Cardiac fibroblast (primary cell): Measurements from ENCODE around the gene PARVB.

Experiments used
- DNase-seq, 2 donors: peaks; one replicate each; pipeline versions ENCODE4 v3.0.0 to v3.0.0-alpha.2; 2010; ENCODE audit warnings: low read depth in 2 of 2
- H3K4me3 ChIP-seq, 2 donors: replicated peaks in 1 of 2; 1 replicate in 1 of 2; 2 replicates in 1 of 2; pipeline ENCODE4 v1.5.1; 2011; ENCODE audit warnings: low read depth in 2 of 2, low read length in 2 of 2, mild to moderate bottlenecking in 2 of 2, moderate library complexity in 1 of 2
- TF ChIP-seq, protein P1 (sequence below): IDR thresholded peaks from one replicate; pipeline ENCODE4 v1.5.1; 2011; ENCODE audit warnings: low read depth, mild to moderate bottlenecking, low read length, inconsistent platforms

The PARVB gene

DNA sequence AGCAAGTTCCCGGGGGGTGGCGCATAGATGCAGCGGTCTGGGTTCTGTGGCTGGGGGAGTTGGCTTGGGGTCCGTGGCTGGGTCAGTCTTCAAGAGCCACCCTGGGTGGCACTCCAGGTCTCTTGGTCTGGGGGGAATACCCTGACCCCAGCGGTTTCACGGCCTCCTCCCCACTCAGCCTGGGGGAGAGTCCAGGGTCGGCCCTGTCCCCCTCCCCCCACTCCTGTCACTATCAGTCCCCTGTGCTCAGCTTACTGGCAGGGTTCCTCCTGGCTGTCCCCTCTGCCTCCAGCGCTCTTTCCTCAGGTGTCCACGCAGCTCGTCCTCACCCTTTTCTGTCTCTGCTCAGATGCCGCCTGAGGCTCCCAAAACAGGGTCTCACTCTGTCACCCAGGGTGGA is 88.1 kb downstream of the PARVB start:
- DNase-seq, result no peak
- TF ChIP-seq, protein P1, sequence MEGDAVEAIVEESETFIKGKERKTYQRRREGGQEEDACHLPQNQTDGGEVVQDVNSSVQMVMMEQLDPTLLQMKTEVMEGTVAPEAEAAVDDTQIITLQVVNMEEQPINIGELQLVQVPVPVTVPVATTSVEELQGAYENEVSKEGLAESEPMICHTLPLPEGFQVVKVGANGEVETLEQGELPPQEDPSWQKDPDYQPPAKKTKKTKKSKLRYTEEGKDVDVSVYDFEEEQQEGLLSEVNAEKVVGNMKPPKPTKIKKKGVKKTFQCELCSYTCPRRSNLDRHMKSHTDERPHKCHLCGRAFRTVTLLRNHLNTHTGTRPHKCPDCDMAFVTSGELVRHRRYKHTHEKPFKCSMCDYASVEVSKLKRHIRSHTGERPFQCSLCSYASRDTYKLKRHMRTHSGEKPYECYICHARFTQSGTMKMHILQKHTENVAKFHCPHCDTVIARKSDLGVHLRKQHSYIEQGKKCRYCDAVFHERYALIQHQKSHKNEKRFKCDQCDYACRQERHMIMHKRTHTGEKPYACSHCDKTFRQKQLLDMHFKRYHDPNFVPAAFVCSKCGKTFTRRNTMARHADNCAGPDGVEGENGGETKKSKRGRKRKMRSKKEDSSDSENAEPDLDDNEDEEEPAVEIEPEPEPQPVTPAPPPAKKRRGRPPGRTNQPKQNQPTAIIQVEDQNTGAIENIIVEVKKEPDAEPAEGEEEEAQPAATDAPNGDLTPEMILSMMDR, result no peak
- H3K4me3 ChIP-seq, result no peak overlapping the region

DNA sequence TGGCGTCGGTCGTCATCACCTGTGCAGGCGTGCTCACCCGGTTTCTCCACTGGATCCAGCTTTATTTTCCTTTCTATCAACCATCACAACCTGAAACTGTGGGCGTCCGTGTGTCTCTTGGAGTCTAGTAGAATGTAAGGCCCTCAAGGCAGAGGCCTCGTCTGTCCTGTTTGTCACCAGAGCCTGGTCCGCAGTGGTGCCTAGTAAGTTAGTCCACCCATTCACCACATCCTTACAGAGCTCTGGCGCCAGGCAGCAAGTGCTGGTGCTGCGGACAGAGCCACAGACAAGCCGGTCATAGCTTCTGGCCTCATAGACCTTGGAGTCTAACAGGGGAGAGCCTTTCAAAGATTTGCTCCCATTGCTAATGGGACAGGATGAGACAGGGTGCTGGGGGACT is 92.2 kb downstream of the PARVB start:
- TF ChIP-seq, protein P1, result no peak
- no peak for DNase-seq
- H3K4me3 ChIP-seq, result no peak overlapping the region

DNA sequence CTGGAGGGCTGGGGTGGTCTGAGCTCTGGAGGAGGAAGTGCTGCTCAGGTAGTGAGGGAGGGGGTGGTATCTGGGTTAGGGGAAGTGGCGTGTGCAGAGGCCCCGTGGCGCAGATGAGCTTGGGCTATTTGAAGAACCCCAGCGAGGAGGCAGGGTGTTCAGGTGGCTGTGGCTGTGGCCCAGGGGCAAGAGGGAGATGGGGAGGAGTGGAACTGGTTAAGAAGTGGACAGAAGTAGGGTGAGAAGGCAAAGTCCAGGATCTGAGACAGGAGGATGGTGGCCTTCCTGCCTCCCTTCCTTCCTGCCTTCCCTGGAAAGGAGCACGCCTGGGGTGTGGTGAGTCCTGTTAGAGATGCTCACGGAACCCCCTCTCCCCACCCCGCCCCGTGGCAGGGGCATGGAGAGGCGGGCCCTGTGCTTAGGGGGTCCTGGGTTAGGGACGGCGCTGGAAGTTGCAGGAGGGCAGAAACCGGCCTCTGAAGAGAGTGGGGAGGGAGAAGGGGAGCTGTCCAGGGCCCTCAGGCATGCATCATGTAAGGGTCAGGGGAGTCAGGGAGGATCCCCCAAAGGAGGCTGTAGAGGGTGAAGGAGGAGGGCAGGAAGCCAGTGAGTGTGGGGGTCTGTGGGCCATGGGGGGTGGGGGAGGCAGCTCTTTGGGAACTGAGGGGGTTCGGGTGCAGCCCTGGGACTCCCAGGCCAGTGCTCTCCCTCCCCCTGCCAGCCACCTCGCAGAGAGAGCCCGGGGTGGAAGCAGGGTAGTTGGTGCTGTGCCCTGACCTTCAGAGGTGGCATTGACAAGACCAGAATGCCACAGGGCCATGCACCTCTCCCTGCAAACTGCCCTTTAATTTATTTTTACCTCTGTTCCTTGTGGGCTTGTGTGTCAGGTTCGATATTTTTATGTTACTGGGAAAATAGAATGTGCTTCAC is 92.9 kb downstream of the PARVB start:
- no peak overlapping the region for H3K4me3 ChIP-seq
- TF ChIP-seq, protein P1, result no peak
- DNase-seq, result no peak

DNA sequence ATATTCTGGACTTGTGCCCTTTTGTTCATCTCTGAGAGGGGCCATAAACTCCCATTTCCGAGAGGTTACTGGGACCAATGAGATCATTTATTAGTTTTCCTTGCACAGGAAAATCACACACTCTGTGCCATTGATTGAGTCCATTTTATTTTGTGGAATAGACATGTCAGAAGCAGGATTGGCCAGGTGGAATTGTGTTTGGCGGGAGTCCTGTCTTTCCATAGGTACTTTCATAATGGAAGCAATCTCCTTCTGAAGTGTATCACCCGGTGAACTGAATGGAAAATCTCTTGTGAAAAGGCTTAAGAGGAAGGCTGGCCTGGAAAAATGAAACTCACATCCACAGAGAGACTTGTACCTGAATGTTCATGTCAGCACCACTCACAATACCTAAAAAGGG is 93.6 kb downstream of the PARVB start:
- TF ChIP-seq, protein P1, result no peak
- no peak for DNase-seq
- H3K4me3 ChIP-seq, result no peak overlapping the region

DNA sequence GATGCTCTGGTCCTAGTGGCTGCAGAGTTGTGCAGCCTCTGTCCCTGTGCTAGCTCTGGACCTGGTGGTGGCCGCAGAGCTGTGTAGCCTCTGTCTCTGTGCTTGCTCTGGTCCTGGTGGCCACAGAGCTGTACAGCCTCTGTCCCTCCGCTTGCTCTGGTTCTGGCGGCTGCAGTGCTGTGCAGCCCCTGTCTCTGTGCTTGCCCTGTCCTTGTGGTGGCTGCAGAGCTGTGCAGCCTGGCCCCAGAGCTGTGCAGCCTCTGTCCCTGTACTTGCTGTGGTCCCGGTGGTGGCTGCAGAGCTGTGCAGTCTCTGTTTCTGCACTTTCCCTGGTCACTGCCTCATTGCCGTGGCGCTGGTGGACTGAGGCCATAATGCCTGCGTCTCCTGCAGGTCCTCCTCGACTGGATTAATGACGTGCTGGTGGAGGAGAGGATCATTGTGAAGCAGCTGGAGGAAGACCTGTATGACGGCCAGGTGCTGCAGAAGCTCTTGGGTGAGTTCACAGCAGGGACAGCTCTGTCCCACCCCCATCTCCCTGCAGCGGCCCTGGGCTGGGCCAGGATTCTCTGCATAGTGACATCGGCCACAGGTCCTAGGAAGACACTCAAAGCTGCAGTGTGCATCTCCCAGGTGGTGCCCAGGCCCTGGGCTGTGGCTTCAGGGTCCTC is 94.7 kb downstream of the PARVB start:
- TF ChIP-seq, protein P1, result no peak

DNA sequence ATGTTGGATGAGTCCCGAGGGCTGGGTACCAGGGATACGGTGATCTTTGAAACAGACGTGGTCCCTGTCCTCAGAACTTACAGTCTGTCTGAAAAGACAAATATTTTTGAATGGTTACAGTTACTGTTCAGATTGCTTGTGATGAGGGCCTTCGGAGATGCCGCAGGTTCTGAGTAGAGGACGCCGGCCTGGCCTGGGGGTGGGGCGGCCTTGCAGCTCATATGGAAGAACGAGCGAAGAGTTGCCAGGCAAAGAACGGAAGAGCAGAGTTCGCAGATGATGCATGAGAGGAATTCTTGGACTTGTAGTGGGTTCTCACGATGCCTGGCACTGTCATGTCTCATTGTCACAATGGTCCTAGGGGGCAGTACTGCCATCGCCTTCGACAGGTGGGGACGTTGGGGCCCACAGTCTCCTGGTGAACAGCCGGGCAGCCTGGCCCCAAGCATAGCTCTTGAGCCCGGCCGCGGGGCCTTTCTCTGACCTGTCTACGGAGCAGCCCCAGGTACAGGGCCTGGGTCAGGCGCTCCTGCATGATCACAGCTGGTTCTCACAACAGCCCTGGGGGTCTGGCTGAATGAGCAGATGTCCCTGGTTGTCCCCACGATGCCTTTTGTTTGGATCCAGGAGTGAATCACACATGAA is 95.7 kb downstream of the PARVB start:
- no peak overlapping the region for H3K4me3 ChIP-seq
- DNase-seq, result no peak
- TF ChIP-seq, protein P1, result no peak

More for the DNA sequence above, 94.7 kb downstream of the PARVB start:
- H3K4me3 ChIP-seq, result no peak overlapping the region
- DNase-seq, result no peak
